Endothelial cell of umbilical vein (primary cell): ENCODE results near the gene FRMD4A. TPM values are rescaled to one million over a fixed set of nuclear protein-coding genes. Genes with fewer than 3 reads are reported as not detected.

Experiments used
- BruUV-seq: library from RNA; stranded (reverse); fragments of 400-500 nt; replicated peaks from 2 replicates; lab custom pipeline; 2021; lab: Mats Ljungman, UMichigan
- CTCF ChIA-PET: fragments of 300-600, 350-600 bp; sonication (Branson Sonifier 250); formaldehyde crosslinking; loops from one replicate; lab custom pipeline; 2021; ENCODE audit warnings: antibody characterized with exemption, inconsistent platforms; lab: Charles Lee
- POLR2A ChIA-PET: fragments of 300-600, 350-600 bp; sonication (Branson Sonifier 250); formaldehyde crosslinking; loops from one replicate; lab custom pipeline; 2021; ENCODE audit warnings: antibody characterized with exemption, inconsistent platforms; lab: Charles Lee
- DNase-seq: peaks from one replicate; pipeline ENCODE4 v3.0.0-alpha.2; 2011; ENCODE audit warnings: low read depth, low spot score
- FAIRE-seq: peaks from 2 replicates; lab custom pipeline; 2011; peaks lifted over from hg19 to GRCh38; lab: Jason Lieb, UNC
- H2AFZ ChIP-seq: 2 replicates; pipeline ENCODE4 v1.6.0; 2012; ENCODE audit warnings: low read depth, low read length, control low read depth, inconsistent platforms
- H3K27ac ChIP-seq: 2 replicates; pipeline ENCODE4 v1.5.1; 2011; ENCODE audit warnings: low read depth, mild to moderate bottlenecking, control low read depth, low read length, moderate library complexity; ENCODE audit not compliant: insufficient read depth
- H3K27me3 ChIP-seq, 2 experiments: 2 replicates each; pipeline versions ENCODE4 v1.6.0 to v1.6.1; 2011; ENCODE audit warnings: low read length in 2 of 2, mixed read lengths in 1 of 2; ENCODE audit not compliant: control insufficient read depth in 2 of 2, insufficient read depth in 2 of 2
- H3K36me3 ChIP-seq, 2 experiments: 2 replicates in 1 of 2; 3 replicates in 1 of 2; pipeline ENCODE4 v1.5.1; 2011; ENCODE audit warnings: low read length in 2 of 2, mild to moderate bottlenecking in 1 of 2, moderate library complexity in 1 of 2; ENCODE audit not compliant: control insufficient read depth in 2 of 2, insufficient read depth in 2 of 2; ENCODE audit errors: extremely low read depth in 1 of 2
- H3K4me1 ChIP-seq: 3 replicates; pipeline ENCODE4 v1.5.1; 2011; ENCODE audit warnings: mild to moderate bottlenecking, low read length; ENCODE audit not compliant: control insufficient read depth, insufficient read depth; ENCODE audit errors: extremely low read depth
- H3K4me2 ChIP-seq: 2 replicates; pipeline ENCODE4 v1.6.1; 2011; ENCODE audit warnings: low read length, control low read depth, mixed read lengths; ENCODE audit not compliant: insufficient read depth
- H3K4me3 ChIP-seq, 3 experiments: fragments of 200-600 bp in 1 of 3; sonication (generic), shearing (Covaris generic) in 1 of 3; replicated peaks in 1 of 3; 2 replicates each; pipeline ENCODE4 v1.5.1; 2011 to 2016; ENCODE audit warnings: control low read depth in 3 of 3, low read length in 3 of 3, mild to moderate bottlenecking in 2 of 3, inconsistent platforms in 1 of 3, low read depth in 1 of 3, moderate library complexity in 1 of 3; ENCODE audit not compliant: insufficient read depth in 1 of 3
- H3K79me2 ChIP-seq: 2 replicates; pipeline ENCODE4 v1.6.0; 2012; ENCODE audit warnings: low read length, inconsistent platforms; ENCODE audit not compliant: control insufficient read depth, insufficient read depth
- H3K9ac ChIP-seq: replicated peaks from 2 replicates; pipeline ENCODE3; 2011; ENCODE audit warnings: low read length, control low read depth; ENCODE audit not compliant: insufficient read depth; ENCODE audit errors: extremely low read depth
- H3K9me1 ChIP-seq: replicated peaks from 3 replicates; pipeline ENCODE4 v1.6.0; 2011; ENCODE audit warnings: mild to moderate bottlenecking, low read length; ENCODE audit not compliant: control insufficient read depth, insufficient read depth; ENCODE audit errors: extremely low read depth
- H3K9me3 ChIP-seq: replicated peaks from 2 replicates; pipeline ENCODE4 v1.5.1; 2012; ENCODE audit warnings: low read length, inconsistent platforms; ENCODE audit not compliant: control insufficient read depth, insufficient read depth
- H4K20me1 ChIP-seq: replicated peaks from 2 replicates; pipeline ENCODE3; 2011; ENCODE audit warnings: mild to moderate bottlenecking, low read length; ENCODE audit not compliant: control insufficient read depth, insufficient read depth; ENCODE audit errors: extremely low read depth
- EZH2 ChIP-seq: IDR thresholded peaks from 2 replicates; pipeline ENCODE4 v1.6.1; 2012; ENCODE audit warnings: borderline replicate concordance, low read depth, mild to moderate bottlenecking, moderate library complexity, low read length, inconsistent platforms; ENCODE audit not compliant: severe bottlenecking
- FOS ChIP-seq: IDR thresholded peaks from 2 replicates; pipeline ENCODE4 v1.6.1; 2011; ENCODE audit warnings: mild to moderate bottlenecking, low read length, moderate library complexity, borderline replicate concordance; ENCODE audit not compliant: insufficient read depth
- GATA2 ChIP-seq: IDR thresholded peaks from 2 replicates; pipeline ENCODE4 v1.7.0; 2011; ENCODE audit warnings: low read depth, mild to moderate bottlenecking, moderate library complexity, mixed read lengths, low read length; ENCODE audit not compliant: insufficient read length, insufficient read depth
- MYC ChIP-seq: IDR thresholded peaks from one replicate; pipeline ENCODE4 v1.6.1; 2011; ENCODE audit warnings: mild to moderate bottlenecking, low read depth, low read length
- POLR2A ChIP-seq: IDR thresholded peaks from 2 replicates; pipeline ENCODE4 v1.6.1; 2012; ENCODE audit warnings: low read depth, mild to moderate bottlenecking, control low read depth, low read length
- POLR2AphosphoS5 ChIP-seq: IDR thresholded peaks from 2 replicates; pipeline ENCODE4 v1.6.1; 2012; ENCODE audit warnings: low read depth, mild to moderate bottlenecking, control low read depth, low read length, moderate library complexity; ENCODE audit not compliant: insufficient read depth
- dilution Hi-C: fragments of 300-500 bp; cut with MboI; formaldehyde crosslinking; loops from one replicate; pipeline ENCODE4 v1.15.0; 2019; ENCODE audit warnings: low sequenced_read_pairs; ENCODE audit not compliant: extremely low pct_ligation_motif_present
- intact Hi-C: fragments of 100-400 bp; cut with micrococcal nuclease; formaldehyde crosslinking; loops from one replicate; pipeline ENCODE4 v1.10.0; 2022
- polyA plus RNA-seq, 4 experiments: library from polyadenylated mRNA; depleted of rRNA in 3 of 4; stranded (reverse) in 3 of 4; unstranded in 1 of 4; fragments of >200 nt; gene quantifications; 2 replicates each; pipeline versions ENCODE4 v1.2.1 to v1.2.3, GENCODE V29; 2011 to 2012; ENCODE audit warnings: missing spikeins in 1 of 4
- total RNA-seq: library from RNA; stranded (reverse); gene quantifications from 2 replicates; pipeline ENCODE4 v1.2.3, GENCODE V29; 2021
- TF ChIP-seq, protein P1 (sequence below): IDR thresholded peaks from 2 replicates; pipeline ENCODE4 v1.6.1; 2011; ENCODE audit not compliant: insufficient read depth, insufficient read length
- TF ChIP-seq, protein P2 (sequence below), 2 donors: IDR thresholded peaks; 1 replicate in 1 of 2; 2 replicates in 1 of 2; pipeline ENCODE4 v1.5.1; 2011; ENCODE audit warnings: low read length in 2 of 2, mild to moderate bottlenecking in 2 of 2, moderate library complexity in 2 of 2, control low read depth in 1 of 2, inconsistent platforms in 1 of 2, low read depth in 1 of 2; ENCODE audit not compliant: insufficient read depth in 1 of 2; ENCODE audit errors: extremely low read depth in 1 of 2

Gene FRMD4A
- total and polyA plus RNA-seq, 2 donors (not counting 3 experiments of a cell fraction or from before 2014, with no cell fraction given): 123 to 148 TPM

DNA sequence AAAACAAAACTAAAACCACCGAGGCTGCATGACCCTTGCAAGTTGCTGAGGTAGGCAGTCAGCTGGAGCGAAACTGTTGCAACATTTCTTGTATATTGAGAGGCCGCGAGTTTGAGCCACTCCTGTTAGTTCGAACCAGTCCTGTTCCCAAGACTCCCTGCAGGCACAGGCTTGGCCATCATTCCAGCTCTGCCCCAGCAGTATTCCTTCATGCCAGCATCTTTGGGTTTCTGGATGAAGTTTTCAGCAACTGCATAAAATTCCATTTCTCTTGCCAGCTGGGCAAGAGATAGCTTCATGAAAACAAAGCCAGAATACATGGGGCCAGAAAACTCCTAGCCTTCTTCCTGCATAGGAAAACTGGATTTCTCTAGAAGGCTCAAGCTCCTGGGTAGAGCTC lies 207.6 kb downstream of the FRMD4A start:
- DNase-seq (no peak), FAIRE-seq (no peak)
- no peak overlapping the region for H3K4me3 ChIP-seq
- no peaks in the 10 kb centered on the region for H3K9me3 ChIP-seq
- dilution Hi-C loops (no loop called here), intact Hi-C loops (no loop called here)
- no peaks in the 10 kb centered on the region for H4K20me1 ChIP-seq
- no peaks in the 10 kb centered on the region for H3K79me2 ChIP-seq
- no peaks in the 10 kb centered on the region for H3K36me3 ChIP-seq
- POLR2A ChIA-PET: interaction anchor here (0.6 kb wide), 1 partner anchor 728 kb away, joined by 6 read pairs; no protein-coding TSS in a partner anchor
- H3K9ac ChIP-seq: no peak overlapping the region
- no peak for TF ChIP-seq FOS
- H3K4me1 ChIP-seq: no peaks in the 10 kb centered on the region
- no peak overlapping the region for H3K4me2 ChIP-seq
- peaks cover 0 to 2% of the 10 kb centered on the region in 2 experiments for H3K27me3 ChIP-seq
- no peak overlapping the region for H2AFZ ChIP-seq
- BruUV-seq: no TSS peak
- no peaks in the 10 kb centered on the region for H3K9me1 ChIP-seq
- no peak overlapping the region for H3K27ac ChIP-seq
- CTCF ChIA-PET: no interaction called here

DNA sequence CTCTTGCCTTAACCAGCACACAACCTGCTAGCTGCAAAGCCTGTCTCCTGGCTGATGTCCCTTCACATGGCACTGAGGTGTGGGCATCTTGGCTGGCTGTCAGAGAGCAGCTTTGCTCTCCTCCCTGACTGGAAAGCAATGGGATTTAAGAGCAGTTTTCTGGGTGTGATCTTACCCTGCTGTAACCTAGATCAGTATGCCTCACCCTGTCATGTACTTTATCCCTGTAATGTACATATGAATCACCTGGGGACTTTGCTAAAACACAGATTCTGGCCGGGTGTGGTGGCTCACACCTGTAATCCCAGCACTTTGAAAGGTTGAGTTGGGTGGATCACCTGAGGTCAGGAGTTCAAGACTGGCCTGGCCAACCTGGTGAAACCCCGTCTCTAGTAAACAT lies 209.9 kb downstream of the FRMD4A start:
- ChIA-PET POLR2A (no interaction called here), CTCF (no interaction called here)
- H3K9ac ChIP-seq: no peak overlapping the region
- FAIRE-seq (no peak), DNase-seq (no peak)
- H2AFZ ChIP-seq: no peak overlapping the region
- no peaks in the 10 kb centered on the region for H3K9me3 ChIP-seq
- H3K27ac ChIP-seq: no peak overlapping the region
- H3K9me1 ChIP-seq: no peaks in the 10 kb centered on the region
- H4K20me1 ChIP-seq: no peaks in the 10 kb centered on the region
- dilution Hi-C loops: no loop called here
- TF ChIP-seq MYC (no peak), POLR2AphosphoS5 (no peak), POLR2A (no peak), FOS (no peak), GATA2 (no peak), EZH2 (no peak)
- TF ChIP-seq, protein P1, sequence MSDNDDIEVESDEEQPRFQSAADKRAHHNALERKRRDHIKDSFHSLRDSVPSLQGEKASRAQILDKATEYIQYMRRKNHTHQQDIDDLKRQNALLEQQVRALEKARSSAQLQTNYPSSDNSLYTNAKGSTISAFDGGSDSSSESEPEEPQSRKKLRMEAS: no peak
- TF ChIP-seq, protein P2, sequence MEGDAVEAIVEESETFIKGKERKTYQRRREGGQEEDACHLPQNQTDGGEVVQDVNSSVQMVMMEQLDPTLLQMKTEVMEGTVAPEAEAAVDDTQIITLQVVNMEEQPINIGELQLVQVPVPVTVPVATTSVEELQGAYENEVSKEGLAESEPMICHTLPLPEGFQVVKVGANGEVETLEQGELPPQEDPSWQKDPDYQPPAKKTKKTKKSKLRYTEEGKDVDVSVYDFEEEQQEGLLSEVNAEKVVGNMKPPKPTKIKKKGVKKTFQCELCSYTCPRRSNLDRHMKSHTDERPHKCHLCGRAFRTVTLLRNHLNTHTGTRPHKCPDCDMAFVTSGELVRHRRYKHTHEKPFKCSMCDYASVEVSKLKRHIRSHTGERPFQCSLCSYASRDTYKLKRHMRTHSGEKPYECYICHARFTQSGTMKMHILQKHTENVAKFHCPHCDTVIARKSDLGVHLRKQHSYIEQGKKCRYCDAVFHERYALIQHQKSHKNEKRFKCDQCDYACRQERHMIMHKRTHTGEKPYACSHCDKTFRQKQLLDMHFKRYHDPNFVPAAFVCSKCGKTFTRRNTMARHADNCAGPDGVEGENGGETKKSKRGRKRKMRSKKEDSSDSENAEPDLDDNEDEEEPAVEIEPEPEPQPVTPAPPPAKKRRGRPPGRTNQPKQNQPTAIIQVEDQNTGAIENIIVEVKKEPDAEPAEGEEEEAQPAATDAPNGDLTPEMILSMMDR (IDR thresholded peaks at IDR 0.05; ENCODE audit: extremely low read depth in 1 of 2, insufficient read depth in 1 of 2, low read depth in 1 of 2, low read length in 2 of 2): no peak
- no peaks in the 10 kb centered on the region for H3K36me3 ChIP-seq
- no peak overlapping the region for H3K4me3 ChIP-seq
- H3K27me3 ChIP-seq: peaks cover 0 to 2% of the 10 kb centered on the region in 2 experiments
- no peak overlapping the region for H3K4me2 ChIP-seq
- intact Hi-C loops: no loop called here
- H3K79me2 ChIP-seq: no peaks in the 10 kb centered on the region
- H3K4me1 ChIP-seq: no peaks in the 10 kb centered on the region
- no TSS peak for BruUV-seq
